CD4-positive, alpha-beta T cell treated with Interleukin-17A for 4 hours (primary cell): ENCODE data around the gene SASH3.
A peak's percentile ranks its signal among the peaks of the same experiment; 100 is the strongest.

Experiments used
- DNase-seq: peaks from one replicate; pipeline ENCODE4 v3.0.0-alpha.2; 2020; ENCODE audit warnings: mixed read lengths

The SASH3 gene

GRCh38 chrX:129785160-129785947 lies 5.6 kb downstream of the SASH3 start:
- DNase-seq = no peak

GRCh38 chrX:129786210-129786651 lies 6.5 kb downstream of the SASH3 start:
- no peak for DNase-seq

- DNase-seq = no peak
Measured at GRCh38 chrX:129787336-129788055, 7.7 kb downstream of the SASH3 start.

DNA sequence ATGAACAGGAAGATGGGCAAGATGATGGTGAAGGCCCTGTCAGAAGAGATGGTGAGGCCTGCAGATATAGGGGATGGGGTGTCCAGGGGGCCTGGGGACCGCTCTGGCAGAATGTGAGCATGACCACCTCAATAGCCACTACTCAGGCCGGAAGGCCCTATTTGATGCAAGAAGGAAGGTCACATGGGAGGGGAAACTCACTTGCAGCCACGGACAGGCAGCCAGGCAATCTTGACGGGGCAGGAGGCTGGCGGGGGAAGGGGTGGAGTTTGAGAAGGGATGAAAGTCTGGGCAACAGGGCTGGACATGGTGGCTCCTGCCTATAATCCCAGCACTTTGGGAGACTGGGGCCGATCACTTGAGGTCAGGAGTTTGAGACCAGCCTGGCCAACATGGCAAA lies 8.8 kb downstream of the SASH3 start:
- no peak for DNase-seq

- no peak for DNase-seq
Measured at GRCh38 chrX:129790146-129790545, 10.4 kb downstream of the SASH3 start.

GRCh38 chrX:129790808-129791207 lies 11.1 kb downstream of the SASH3 start:
- DNase-seq = no peak

GRCh38 chrX:129791336-129791735 lies 11.6 kb downstream of the SASH3 start:
- DNase-seq = no peak

GRCh38 chrX:129791961-129792570 lies 12.3 kb downstream of the SASH3 start:
- DNase-seq = no peak

DNA sequence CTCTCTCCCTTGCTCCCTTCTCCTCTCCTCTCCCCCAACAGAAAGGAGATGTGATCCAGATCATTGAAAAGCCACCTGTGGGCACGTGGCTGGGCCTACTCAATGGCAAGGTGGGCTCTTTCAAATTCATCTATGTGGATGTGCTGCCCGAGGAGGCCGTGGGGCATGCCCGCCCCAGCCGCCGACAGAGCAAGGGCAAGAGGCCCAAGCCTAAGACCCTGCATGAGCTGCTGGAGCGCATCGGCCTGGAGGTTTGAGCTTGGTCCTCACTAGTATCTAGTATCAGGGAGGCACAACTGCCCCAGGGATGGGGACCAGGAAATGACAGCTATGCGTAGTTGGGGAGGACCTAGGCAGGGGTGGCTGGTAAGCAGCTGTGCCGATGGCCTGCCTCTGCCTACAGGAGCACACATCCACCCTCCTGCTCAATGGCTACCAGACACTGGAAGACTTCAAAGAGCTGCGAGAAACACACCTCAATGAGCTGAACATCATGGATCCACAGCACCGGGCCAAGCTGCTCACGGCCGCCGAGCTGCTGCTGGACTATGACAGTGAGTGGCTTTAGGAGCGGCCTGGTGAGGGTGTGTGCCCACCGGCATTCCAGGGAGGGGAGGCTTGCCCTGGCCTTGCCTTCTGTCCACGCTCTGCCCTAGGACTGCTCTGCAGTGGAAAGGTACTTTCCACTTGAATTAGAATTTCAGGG lies 13.0 kb downstream of the SASH3 start:
- no peak for DNase-seq

DNA sequence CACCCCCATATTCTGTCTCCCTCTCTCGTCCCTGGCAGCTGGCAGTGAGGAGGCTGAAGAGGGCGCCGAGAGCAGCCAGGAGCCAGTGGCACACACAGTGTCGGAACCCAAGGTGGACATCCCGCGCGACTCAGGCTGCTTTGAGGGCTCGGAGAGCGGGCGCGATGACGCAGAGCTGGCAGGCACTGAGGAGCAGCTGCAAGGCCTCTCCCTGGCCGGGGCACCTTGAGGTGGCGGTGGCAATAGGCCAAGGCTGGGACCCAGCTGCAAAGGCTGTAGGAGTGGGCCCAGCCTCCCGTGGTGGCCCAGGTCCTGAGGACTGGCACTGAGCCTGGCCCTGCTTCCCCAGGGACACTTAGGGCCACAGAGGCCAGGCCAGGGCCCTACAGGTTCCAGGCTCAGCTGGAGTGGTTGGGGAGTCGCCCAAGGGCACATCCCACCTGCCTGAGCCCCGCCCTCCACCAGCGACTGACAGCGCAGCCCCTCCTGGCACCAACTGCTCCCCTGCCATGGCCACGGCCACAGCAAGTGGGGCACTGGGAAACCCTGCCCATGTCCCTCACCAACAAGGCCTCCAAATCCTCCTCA lies 13.9 kb downstream of the SASH3 start:
- DNase-seq = no peak

DNA sequence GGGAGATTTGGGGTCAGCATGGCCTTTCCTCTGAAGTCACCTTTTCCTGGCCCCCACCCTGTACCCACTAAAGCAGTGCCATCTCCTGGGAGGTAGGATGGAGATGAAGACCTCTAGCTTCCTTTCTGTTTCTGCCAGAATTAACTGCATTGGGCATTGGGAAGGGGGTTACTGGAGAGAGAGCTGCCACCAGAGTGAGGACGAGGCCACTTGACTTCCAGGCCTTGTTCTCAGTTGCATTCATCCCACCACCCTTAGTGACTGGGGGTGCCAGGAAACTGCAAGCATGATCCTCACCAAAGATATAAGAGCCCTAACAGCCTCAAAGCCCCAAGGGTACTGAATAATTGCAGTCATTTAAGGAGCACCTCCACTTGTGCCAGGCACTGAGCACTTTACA lies 15.8 kb downstream of the SASH3 start:
- no peak for DNase-seq

DNA sequence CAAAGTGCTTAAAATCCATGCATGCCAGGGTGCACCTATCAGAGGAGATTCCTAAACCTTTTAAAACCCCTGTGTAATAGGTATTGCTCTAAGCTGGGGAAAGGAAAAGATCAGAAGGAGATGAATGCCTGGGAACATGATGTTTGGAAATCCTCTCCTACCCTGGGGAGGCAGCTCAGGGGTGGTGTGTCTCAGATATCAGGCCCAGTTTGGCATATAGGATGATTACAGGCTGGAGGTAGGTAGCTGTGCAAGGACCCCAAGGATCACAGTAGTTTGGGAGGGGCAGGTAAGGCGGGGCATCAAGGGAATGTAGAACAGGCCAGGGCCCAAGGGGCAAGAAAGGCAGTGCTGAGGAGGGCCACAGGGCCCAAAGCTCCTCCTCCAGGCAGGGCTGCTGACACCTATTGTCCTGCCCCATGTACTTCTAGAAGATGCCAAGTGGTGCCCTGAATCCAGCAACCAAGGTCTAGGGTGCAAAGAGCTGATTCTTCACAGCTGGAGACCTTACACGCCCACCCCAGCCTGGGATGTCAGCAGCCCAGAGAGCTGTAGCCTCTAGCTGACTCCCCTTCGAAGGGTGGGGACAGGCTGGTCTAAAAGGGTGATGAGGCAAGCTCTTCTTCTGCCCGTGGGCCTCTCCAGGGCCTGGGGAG lies 17.6 kb downstream of the SASH3 start:
- DNase-seq = no peak

- DNase-seq = no peak
Measured at GRCh38 chrX:129798456-129798855, 18.7 kb downstream of the SASH3 start.

DNA sequence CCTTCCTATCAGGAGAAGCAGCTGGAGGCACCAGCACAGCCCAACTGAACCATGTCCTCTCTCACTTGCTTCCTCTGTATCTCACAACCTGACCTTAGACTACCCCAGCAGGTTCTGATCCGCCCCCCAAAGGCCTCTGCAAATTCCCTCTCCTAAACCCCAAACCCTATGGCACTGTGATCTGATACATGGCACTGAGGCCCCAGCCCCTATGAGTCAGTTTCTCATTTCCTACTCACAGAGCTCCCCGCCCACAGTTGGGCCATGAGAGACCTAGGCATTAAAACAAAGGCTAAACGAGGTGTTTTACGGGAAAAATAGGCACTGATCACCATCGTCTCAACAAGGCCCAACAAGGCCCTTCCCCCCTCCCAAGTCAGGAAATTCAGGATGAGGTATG lies 19.1 kb downstream of the SASH3 start:
- peak; percentile 41 for DNase-seq

GRCh38 chrX:129800186-129800585 lies 20.4 kb downstream of the SASH3 start:
- DNase-seq = no peak

DNA sequence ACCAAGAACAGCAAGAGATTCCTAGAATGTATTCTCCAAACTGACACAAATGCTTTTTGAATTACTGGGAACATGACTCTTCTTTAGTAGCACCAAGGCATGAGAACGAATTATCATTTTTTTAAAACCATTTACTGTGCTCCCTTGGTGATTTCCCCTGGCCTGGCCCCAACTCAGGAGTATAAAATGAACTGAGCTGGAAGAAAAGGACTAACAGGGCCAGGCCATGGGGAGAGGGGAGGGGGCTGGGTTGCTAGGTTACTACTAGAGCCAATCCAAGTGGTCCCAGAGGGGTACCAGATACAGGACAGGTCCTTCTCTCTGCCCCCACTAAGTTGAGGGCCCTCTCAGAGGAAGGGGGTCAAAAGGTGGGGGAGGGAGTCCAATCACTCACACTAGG lies 23.1 kb downstream of the SASH3 start:
- DNase-seq = no peak

- no peak for DNase-seq
Measured at GRCh38 chrX:129804806-129805205, 25.1 kb downstream of the SASH3 start.

GRCh38 chrX:129808158-129808828 lies 28.5 kb downstream of the SASH3 start:
- no peak for DNase-seq

GRCh38 chrX:129808829-129809796 lies 29.4 kb downstream of the SASH3 start:
- no peak for DNase-seq

DNA sequence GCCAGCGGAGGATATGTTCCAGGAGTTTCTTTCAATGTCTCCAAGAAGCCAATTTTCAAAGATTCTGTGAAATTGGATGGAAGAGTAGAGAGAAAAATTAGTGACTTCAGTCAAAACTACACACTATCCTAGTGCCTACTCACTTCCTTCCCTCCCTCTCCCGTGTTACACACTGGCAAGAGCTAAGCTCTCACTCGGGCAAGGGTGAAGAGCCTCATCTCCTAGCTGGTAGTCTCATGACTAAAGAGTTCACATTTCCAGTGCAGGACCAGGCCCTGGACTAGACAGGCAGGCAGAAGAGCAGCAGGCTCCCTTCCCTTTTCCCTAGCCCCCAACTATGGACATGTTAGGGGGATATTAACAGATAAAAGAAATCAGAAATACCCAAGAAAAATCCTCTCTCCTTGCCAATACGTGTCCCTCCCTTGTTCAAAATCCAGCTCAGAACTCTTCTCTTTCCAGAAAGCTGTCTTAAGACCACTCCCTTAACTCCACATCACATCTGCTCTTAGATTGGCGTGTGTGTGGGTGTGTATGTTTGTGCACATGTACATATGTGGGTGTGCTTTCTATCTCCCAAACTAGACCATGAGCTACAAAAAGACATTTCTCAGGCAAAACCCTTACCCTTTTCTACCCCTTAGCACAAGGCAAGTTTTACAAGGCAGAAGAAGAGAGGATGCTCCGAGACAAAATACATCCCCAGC lies 34.1 kb downstream of the SASH3 start:
- DNase-seq = no peak
